Adrenal gland (tissue), 12 donors: ENCODE results near the gene TLE3. TPM values are rescaled to one million over a fixed set of nuclear protein-coding genes. Genes with fewer than 3 reads are reported as not detected.
A peak's percentile ranks its signal among the peaks of the same experiment; 100 is the strongest.

Source experiments
- DNase-seq, 7 donors: peaks; one replicate each; pipeline ENCODE4 v3.0.0-alpha.2; 2019 to 2020
- H3K27ac ChIP-seq, 5 donors: fragments of 200-600 bp; sonication (generic) in 4 of 5; 1 replicate in 3 of 5; 2 replicates in 2 of 5; pipeline versions ENCODE4 v1.5.1 to v1.8.0; 2016 to 2020; ENCODE audit warnings: mild to moderate bottlenecking in 1 of 5
- H3K27me3 ChIP-seq: fragments of 200-600 bp; 2 replicates; pipeline ENCODE4 v1.8.0; 2021
- H3K36me3 ChIP-seq, 2 donors: fragments of 200-600 bp; replicated peaks in 1 of 2; 1 replicate in 1 of 2; 2 replicates in 1 of 2; pipeline versions ENCODE4 v1.5.1 to v1.8.0; 2018 to 2022
- H3K4me1 ChIP-seq, 2 donors: fragments of 200-600 bp; replicated peaks in 1 of 2; 1 replicate in 1 of 2; 2 replicates in 1 of 2; pipeline versions ENCODE4 v1.5.1 to v1.8.0; 2018 to 2021
- H3K4me3 ChIP-seq, 4 donors: fragments of 200-600 bp; sonication (generic) in 3 of 4; one replicate each; pipeline ENCODE4 v1.5.1; 2016 to 2018
- H3K9me3 ChIP-seq, 3 donors: fragments of 200-600 bp; sonication (generic) in 1 of 3; replicated peaks in 1 of 3; 1 replicate in 2 of 3; 2 replicates in 1 of 3; pipeline versions ENCODE4 v1.5.1 to v1.8.0; 2016 to 2021
- POLR2A ChIP-seq, 2 donors: fragments of 450-650 bp; IDR thresholded peaks; one replicate each; pipeline ENCODE4 v1.6.1; 2017; ENCODE audit warnings: antibody characterized with exemption in 2 of 2, mild to moderate bottlenecking in 2 of 2, moderate library complexity in 1 of 2
- whole genome bisulfite sequencing, 4 donors: extraction: QIAGEN DNeasy Blood & Tissue Kit in 2 of 4; methylation state at CpG; one replicate each; pipeline versions ENCODE4 v1.1.5 to v1.1.7; 2013 to 2017; 5-methylcytosine and 5-hydroxymethylcytosine counted together
- intact Hi-C, 2 donors: fragments of 100-400 bp; cut with DNase I; formaldehyde crosslinking; loops; one replicate each; pipeline versions ENCODE4 v1.14.1 to v1.15.0; 2022 to 2023
- polyA plus RNA-seq, 3 donors: library from polyadenylated mRNA; stranded (reverse); fragments of 200-250 nt in 2 of 3; fragments of 350-450 nt in 1 of 3; fragmentation: Illumina TruSeq in 1 of 3; extraction: RNeasy Lipid Tissue Mini Kit (QIAGEN cat#74804) in 1 of 3; gene quantifications; one replicate each; pipeline ENCODE4 v1.2.3, GENCODE V29; 2013 to 2014
- total RNA-seq, 9 donors: library from RNA; depleted of rRNA in 4 of 9; stranded (reverse); fragments of >200 nt in 4 of 9; fragments of 120-200 nt in 1 of 9; fragmentation: NEBNext Ultra II Directional in 1 of 9; extraction: Animal tissue kit (Norgen Biotek cat#: 25700) in 1 of 9; gene quantifications; one replicate each; pipeline versions ENCODE4 v1.1.0 to v1.2.4, GENCODE V29; 2013 to 2023
- TF ChIP-seq, protein P1 (sequence below), 6 experiments: fragments of 450-650 bp in 4 of 6; fragments of 200-600 bp in 2 of 6; sonication (generic) in 1 of 6; IDR thresholded peaks; 1 replicate in 5 of 6; 2 replicates in 1 of 6; pipeline versions ENCODE4 v1.5.1 to v1.8.0; 2016 to 2021; ENCODE audit warnings: antibody characterized with exemption in 6 of 6, mild to moderate bottlenecking in 2 of 6, moderate library complexity in 1 of 6
- donor health status: healthy with polysubstance abuse.
- donor health status: Bipolar disorder and iron deficiency.
- donor health status: DM: yes; HTN: yes; CAD: no.
- donor health status: DM: no; HTN: no; CAD: no.
- donor health status: DM: no; HTN: no; CAD: no.
- donor health status: DM: yes; HTN: yes; CAD: no.

Gene TLE3
- total and polyA plus RNA-seq, 12 donors = 1.6 to 73.3 (median 28.1) TPM

- no peaks in the 10 kb centered on the region for H3K27me3 ChIP-seq
- H3K9me3 ChIP-seq = no peaks in the 10 kb centered on the region
- H3K4me3 ChIP-seq = no peak overlapping the region
- H3K27ac ChIP-seq = peak overlapping the region in 1 of 5 donors; percentile 40
- DNase-seq = no peak
- peaks cover 0 to 67% of the 10 kb centered on the region in 2 donors for H3K36me3 ChIP-seq
- intact Hi-C loops = no loop called here
- TF ChIP-seq, protein P1, sequence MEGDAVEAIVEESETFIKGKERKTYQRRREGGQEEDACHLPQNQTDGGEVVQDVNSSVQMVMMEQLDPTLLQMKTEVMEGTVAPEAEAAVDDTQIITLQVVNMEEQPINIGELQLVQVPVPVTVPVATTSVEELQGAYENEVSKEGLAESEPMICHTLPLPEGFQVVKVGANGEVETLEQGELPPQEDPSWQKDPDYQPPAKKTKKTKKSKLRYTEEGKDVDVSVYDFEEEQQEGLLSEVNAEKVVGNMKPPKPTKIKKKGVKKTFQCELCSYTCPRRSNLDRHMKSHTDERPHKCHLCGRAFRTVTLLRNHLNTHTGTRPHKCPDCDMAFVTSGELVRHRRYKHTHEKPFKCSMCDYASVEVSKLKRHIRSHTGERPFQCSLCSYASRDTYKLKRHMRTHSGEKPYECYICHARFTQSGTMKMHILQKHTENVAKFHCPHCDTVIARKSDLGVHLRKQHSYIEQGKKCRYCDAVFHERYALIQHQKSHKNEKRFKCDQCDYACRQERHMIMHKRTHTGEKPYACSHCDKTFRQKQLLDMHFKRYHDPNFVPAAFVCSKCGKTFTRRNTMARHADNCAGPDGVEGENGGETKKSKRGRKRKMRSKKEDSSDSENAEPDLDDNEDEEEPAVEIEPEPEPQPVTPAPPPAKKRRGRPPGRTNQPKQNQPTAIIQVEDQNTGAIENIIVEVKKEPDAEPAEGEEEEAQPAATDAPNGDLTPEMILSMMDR (IDR thresholded peaks at IDR 0.05) = no peak
- TF ChIP-seq POLR2A (IDR thresholded peaks at IDR 0.05) = no peak
- H3K4me1 ChIP-seq = peaks cover 0 to 4% of the 10 kb centered on the region in 2 donors
- 87 to 93% (median 90%) methylated on average over 8 of the region's 8 CpGs for WGBS, 4 donors
Observed at GRCh38 chr15:70060993-70061305, 36.8 kb downstream of the TLE3 start.

DNA sequence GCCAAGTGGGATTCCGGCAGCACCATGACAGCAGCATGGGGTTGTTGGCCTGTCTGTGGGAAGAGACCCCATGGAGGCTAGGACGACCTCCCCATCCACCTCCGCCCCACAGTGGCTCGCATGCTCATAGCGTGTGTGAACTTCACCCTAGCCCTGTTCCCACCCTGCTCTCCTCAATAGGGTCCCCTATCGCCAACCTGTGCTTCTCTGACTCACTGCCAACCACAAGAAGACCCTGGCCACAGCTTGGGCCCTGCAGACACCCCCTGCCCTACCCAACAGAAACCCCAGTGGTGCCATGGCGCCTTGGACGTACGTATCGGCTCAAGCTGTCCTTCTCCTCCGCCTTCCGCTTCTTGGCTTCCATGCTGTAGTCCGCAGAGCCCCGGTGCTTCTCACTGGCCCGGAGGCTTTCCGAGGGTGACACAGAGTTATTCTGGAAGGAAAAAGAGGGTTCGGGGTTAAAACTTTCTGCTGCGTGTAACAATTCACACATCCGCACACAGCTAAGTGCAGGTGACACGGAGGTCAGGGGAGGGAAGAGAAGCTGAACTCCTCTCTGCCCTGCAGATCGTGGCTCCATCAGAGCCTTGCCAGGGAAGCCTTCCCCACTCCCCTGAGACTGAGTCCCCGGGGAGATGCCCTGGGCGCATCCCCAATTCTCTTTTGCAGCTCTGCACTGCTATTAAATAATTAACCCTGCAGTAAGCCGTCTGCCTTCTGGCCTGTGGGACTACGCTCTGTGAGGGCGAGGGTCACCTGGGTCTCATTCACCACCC lies 37.3 kb downstream of the TLE3 start:
- H3K36me3 ChIP-seq = peaks cover 0 to 67% of the 10 kb centered on the region in 2 donors
- no peaks in the 10 kb centered on the region for H3K27me3 ChIP-seq
- H3K4me3 ChIP-seq = no peak overlapping the region
- H3K27ac ChIP-seq = no peak overlapping the region
- no peaks in the 10 kb centered on the region for H3K9me3 ChIP-seq
- WGBS, 4 donors = 87 to 95% (median 93%) methylated on average over 25 to 26 of the region's 26 CpGs
- TF ChIP-seq POLR2A (IDR thresholded peaks at IDR 0.05) = no peak
- TF ChIP-seq, protein P1 (IDR thresholded peaks at IDR 0.05) = no peak
- intact Hi-C loops = no loop called here
- H3K4me1 ChIP-seq = peaks cover 0 to 4% of the 10 kb centered on the region in 2 donors
- DNase-seq = peak in 1 of 7 donors; percentile 6

- no peak for DNase-seq
- no peak overlapping the region for H3K27ac ChIP-seq
- intact Hi-C loops = no loop called here
- H3K4me1 ChIP-seq = peaks cover 0 to 4% of the 10 kb centered on the region in 2 donors
- H3K9me3 ChIP-seq = no peaks in the 10 kb centered on the region
- WGBS, 4 donors = 84 to 100% (median 95%) methylated on average over 8 of the region's 8 CpGs
- H3K4me3 ChIP-seq = no peak overlapping the region
- H3K36me3 ChIP-seq = peaks cover 0 to 68% of the 10 kb centered on the region in 2 donors
- TF ChIP-seq POLR2A (IDR thresholded peaks at IDR 0.05) = no peak
- TF ChIP-seq, protein P1 (IDR thresholded peaks at IDR 0.05) = no peak
- H3K27me3 ChIP-seq = no peaks in the 10 kb centered on the region
Observed at GRCh38 chr15:70059476-70060213, 38.1 kb downstream of the TLE3 start.

- WGBS, 4 donors = 96 to 100% (median 98%) methylated on average over 7 to 11 of the region's 11 CpGs
- Histone ChIP-seq H3K9me3 (no peaks in the 10 kb centered on the region), H3K27ac (no peak overlapping the region), H3K36me3 (peaks cover 0 to 70% of the 10 kb centered on the region in 2 donors), H3K27me3 (no peaks in the 10 kb centered on the region), H3K4me1 (no peaks in the 10 kb centered on the region), H3K4me3 (no peak overlapping the region)
- TF ChIP-seq POLR2A (IDR thresholded peaks at IDR 0.05) = no peak
- TF ChIP-seq, protein P1 (IDR thresholded peaks at IDR 0.05) = no peak
- intact Hi-C loops = no loop called here
- no peak for DNase-seq
Observed at GRCh38 chr15:70058642-70059360, 38.9 kb downstream of the TLE3 start.
